GM21825 (cell line): ENCODE results near the gene TRIM24.
"Not testable (repeated sequence)": the region's sequence is repeated elsewhere in the genome, so short reads cannot be mapped to it uniquely, and the experiment has no call there.

Experiments used
- ATAC-seq: cut with Tn5 transposase; IDR thresholded peaks from one replicate; pipeline ENCODE4 v1.9.1; 2021; ENCODE audit warnings: mild to moderate bottlenecking, moderate library complexity; ENCODE audit not compliant: unreplicated experiment

Gene TRIM24

GRCh38 chr7:138459413-138460175, 465 bp upstream of the TRIM24 start:
- ATAC-seq = peak; percentile 83

DNA sequence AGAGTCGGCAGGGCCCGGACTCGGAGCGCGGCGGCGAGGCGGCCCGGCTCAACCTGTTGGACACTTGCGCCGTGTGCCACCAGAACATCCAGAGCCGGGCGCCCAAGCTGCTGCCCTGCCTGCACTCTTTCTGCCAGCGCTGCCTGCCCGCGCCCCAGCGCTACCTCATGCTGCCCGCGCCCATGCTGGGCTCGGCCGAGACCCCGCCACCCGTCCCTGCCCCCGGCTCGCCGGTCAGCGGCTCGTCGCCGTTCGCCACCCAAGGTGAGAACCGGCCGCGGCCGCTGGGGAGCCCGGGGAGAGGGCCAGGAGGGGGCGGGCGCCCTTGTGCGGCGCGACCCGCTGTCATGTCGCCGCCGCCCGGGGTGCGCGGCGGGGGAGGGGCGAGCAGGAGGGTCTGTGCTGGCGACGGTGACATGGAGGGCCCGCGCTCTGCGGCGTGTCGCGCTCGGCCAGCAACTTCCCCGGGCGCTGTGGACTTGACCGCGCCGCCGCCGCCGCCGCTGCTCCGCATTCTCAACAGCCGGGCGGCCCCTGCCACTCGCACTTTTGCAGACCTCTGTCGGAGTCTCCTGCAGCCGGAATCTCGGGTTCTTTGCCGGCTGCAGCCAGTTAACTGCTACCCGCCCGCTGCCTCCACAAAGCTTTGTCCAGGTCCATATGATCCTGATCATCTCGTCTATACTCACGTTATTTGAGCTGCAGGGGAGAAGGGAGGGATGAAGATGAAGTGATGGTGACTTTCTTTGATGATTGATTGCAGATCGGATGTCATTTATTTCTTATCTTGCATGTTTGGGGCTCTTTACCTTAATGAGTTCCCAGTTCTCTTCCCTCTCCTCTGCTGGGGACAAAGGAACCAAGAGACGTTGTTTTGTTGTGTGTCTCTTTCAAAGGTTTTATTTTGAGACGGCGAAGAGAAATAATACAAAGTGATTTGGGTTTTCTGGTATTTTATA, 869 bp downstream of the TRIM24 start:
- peak; percentile 44 for ATAC-seq

DNA sequence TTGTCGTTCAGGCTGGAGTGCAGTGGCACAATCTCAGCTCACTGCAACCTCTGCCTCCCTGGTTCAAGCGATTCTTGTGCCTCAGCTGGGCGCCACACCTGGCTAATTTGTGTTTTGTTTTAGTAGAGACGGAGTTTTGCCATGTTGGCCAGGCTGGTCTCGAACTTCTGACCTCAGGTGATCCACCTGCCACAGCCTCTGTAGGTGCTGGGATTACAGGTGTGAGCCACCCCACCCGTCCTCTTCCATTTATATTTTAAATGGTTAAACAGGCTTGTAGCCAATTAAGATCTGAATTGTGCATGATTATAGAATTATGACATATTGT, 3.2 kb downstream of the TRIM24 start:
- ATAC-seq = not testable (repeated sequence)

DNA sequence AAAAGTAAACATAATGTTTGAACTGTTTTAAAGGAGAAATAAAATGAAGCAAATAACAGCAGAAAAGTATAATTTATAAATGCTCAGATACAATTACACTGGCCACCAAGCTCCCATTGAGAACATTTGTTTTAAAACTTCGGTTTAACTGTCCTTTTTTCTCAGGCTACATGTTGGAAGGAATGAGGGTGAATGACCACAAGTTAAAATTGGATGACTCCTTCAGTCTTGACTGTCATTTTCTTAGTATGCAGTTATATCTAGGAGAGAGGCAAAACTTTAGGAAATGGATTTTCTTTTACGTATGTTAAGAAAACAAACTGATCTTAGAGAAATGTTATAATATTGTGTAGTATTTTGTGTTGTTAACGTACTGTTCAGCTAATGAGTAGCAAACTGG, 5.0 kb downstream of the TRIM24 start:
- no peak for ATAC-seq

GRCh38 chr7:138466069-138466756, 6.2 kb downstream of the TRIM24 start:
- peak; percentile 70 for ATAC-seq

DNA sequence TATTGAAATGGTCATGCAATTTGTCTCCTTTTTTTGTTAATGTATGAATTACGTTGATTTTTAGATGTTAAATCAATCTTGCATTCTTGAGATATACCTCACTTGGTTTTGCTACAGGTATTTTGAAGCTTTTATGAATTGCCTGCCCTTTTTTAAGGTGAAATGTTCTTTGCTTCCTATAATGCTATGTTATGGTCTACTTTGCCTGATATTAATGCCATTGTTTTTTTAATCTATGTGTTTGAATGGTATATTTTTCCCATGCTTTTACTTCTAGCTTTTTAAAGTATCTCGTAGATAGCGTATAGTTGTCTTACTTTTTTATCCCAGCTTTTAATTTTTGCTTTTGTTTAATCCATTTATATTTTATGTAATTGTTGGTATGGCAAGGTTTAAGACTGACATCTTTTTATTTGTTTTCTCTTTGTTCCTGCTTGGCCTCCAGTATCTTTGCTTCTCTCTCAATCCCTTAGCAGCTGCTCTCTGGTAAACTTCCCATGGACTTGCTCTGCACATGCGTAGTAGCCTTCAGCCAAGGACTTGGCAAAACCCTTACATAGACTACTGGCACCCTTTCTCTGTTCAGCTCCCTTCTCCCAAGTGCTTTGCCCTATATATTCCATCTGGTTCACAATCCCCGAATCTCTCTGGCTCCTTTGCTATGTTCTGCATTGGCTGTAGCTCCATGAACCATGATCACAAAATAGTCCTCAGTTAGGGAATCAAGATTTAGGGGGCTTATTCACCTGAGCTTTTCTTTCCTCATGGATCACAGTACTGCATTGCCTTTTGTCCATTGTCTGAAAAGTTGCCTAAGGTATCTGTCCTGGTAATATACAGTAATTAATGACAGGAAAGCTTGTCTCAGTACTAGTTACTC, 8.4 kb downstream of the TRIM24 start:
- ATAC-seq = no peak

GRCh38 chr7:138470391-138471157, 10.5 kb downstream of the TRIM24 start:
- no peak for ATAC-seq

GRCh38 chr7:138472292-138473079, 12.4 kb downstream of the TRIM24 start:
- no peak for ATAC-seq

- ATAC-seq = no peak
These were observed 15.3 kb downstream of the TRIM24 start for GRCh38 chr7:138475377-138475776.

- ATAC-seq = no peak
These were observed 17.1 kb downstream of the TRIM24 start for GRCh38 chr7:138477081-138477578.

GRCh38 chr7:138477581-138477980, 17.5 kb downstream of the TRIM24 start:
- ATAC-seq = no peak

GRCh38 chr7:138478499-138478908, 18.4 kb downstream of the TRIM24 start:
- ATAC-seq = peak; percentile 83

GRCh38 chr7:138480527-138480926, 20.5 kb downstream of the TRIM24 start:
- ATAC-seq = no peak

- ATAC-seq = no peak
These were observed 21.7 kb downstream of the TRIM24 start for GRCh38 chr7:138481447-138482380.

DNA sequence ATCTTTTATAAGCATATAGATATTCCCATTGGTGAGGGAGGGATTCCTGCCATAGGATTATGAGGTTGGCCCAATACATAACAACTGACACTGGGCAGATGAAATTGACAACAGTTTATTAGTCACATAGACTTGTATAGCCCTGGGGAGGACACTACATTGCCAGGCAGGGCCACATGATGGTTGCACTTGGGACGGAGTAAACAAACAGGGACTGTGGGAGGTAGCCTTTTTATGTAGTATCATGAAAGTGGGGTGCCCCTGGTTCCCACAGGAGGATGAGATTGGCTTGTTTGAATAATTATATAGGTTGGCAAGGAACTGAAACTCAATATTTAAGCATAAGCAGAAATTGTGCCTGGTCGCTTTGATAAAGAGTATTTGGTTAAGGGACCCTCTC, 23.5 kb downstream of the TRIM24 start:
- ATAC-seq = no peak

DNA sequence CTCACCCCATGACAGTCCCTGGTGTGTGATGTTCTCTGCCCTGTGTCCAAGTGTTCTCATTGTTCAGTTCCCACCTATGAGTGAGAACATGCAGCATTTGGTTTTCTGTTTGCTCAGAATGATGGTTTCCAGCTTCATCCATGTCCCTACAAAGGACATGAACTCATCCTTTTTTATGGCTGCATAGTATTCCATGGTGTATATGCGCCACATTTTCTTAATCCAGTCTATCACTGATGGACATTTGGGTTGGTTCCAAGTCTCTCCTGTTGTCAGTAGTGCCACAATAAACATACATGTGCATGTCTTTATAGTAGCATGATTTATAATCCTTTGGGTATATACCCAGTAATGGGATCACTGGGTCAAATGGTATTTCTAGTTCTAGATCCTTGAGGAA, 25.4 kb downstream of the TRIM24 start:
- not testable (repeated sequence) for ATAC-seq

- not testable (repeated sequence) for ATAC-seq
These were observed 29.1 kb downstream of the TRIM24 start for GRCh38 chr7:138489139-138489538.
